Choroid plexus epithelial cell (primary cell): ENCODE measurements around the gene HOXB8.

Source experiments
- DNase-seq: peaks from one replicate; pipeline ENCODE4 v3.0.0-alpha.2; 2010; ENCODE audit warnings: low read depth
- H3K4me3 ChIP-seq: 2 replicates; pipeline ENCODE4 v1.5.1; 2011; ENCODE audit warnings: low read depth, mild to moderate bottlenecking, control low read depth, low read length, moderate library complexity
- TF ChIP-seq, protein P1 (sequence below): conservative IDR thresholded peaks from 2 replicates; pipeline ENCODE4 v1.5.1; 2011; ENCODE audit warnings: low read depth, mild to moderate bottlenecking, control low read depth, inconsistent platforms, low read length, moderate library complexity

The HOXB8 gene

DNA sequence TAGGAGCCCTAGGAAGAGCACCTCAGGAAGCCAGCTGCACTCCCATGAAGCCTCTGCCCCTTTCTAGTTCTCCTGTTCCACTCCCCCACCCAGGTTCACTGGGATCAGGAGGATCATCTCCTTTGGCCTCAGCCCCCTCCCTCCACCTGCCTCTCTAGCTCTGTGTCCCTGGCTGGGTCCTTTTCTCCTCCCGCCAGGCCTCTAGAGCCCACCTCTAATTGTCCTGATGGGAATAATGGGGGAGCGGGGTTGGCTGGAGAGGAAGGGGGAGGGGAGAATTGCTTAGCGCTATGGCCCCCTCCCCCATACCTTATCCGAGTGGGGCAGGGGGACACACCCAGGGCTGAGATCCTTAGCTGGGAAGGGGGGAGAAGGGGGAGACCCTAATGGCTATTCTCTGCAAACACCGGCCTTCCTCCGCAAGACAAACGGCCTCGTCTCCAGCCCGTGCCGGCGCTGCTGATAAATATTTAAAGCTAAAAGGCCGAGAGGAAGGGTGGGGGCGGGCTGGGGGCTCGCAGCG is 5.3 kb downstream of the HOXB8 start:
- H3K4me3 ChIP-seq: no peak overlapping the region
- TF ChIP-seq, protein P1, sequence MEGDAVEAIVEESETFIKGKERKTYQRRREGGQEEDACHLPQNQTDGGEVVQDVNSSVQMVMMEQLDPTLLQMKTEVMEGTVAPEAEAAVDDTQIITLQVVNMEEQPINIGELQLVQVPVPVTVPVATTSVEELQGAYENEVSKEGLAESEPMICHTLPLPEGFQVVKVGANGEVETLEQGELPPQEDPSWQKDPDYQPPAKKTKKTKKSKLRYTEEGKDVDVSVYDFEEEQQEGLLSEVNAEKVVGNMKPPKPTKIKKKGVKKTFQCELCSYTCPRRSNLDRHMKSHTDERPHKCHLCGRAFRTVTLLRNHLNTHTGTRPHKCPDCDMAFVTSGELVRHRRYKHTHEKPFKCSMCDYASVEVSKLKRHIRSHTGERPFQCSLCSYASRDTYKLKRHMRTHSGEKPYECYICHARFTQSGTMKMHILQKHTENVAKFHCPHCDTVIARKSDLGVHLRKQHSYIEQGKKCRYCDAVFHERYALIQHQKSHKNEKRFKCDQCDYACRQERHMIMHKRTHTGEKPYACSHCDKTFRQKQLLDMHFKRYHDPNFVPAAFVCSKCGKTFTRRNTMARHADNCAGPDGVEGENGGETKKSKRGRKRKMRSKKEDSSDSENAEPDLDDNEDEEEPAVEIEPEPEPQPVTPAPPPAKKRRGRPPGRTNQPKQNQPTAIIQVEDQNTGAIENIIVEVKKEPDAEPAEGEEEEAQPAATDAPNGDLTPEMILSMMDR: no peak
- DNase-seq: no peak

DNA sequence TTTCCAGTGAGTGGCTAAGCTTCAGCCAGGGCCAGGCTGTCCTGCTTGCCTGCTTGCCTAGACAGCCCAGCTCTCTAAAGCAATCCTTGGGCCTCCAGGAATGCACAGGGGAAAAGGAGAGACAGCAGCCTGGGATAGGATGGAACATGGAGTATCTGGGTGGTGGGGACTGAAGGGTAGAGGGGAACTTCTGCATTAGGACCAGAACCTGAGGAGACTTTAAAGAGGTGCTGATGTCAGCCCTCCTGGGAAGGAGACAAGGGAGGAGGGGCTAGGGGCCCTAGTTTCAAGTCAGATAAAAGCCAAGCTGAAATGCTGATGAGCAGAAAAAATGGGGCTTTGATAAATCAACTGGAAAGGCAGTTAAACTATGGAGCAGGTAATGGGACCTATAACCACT is 6.1 kb downstream of the HOXB8 start:
- no peak overlapping the region for H3K4me3 ChIP-seq
- no peak for DNase-seq
- TF ChIP-seq, protein P1: no peak

DNA sequence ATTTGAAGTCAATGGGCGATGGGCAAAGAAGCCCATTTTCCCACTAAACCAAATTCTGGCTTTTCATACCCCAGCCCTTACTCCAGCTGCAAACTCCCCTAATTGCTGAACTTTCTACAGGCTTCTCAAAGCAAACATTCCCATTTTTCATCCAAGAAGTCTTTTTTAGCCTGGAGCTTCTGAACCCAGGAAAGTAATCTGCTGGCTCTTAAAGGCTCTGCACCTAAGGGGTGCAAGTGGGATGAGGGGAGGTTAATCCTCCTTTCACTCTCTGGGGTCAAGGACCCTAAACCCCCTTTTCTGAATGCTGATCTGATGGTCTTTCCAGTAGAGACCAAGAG is 6.6 kb downstream of the HOXB8 start:
- TF ChIP-seq, protein P1: no peak
- H3K4me3 ChIP-seq: no peak overlapping the region
- DNase-seq: no peak

DNA sequence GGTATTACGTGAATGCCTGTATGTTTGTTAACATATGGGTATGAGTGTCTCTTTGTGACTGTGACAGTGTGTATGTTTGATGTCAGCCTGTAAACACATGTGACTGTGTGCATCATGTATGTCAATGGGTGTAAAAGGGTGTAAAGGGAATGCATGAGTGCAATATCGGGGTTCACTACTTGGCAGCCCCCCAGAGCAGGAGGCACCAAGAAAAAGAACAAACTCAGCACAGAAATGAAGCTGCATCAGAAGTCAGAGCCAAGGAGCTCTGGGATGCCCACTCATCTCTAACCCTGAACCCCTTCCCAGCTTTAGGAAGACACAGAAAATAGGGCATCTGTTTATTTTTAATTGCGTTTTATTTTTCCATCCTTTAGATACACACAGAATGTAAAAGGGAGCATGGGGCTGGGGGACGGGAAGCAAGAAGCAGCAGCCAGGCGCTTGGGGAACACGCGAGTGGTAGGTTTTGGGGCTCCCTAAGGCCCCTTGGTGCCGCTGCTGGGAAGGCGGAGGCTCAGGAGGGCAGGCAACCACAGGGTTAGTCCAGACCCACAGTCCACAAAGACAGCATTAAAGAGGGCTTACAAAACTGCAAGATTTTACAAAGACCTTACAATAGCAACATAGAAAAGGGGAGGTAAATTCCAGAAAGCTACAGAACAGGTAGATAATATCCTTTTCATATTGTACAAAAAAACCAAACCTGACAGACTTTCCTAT is 8.0 kb downstream of the HOXB8 start:
- no peak overlapping the region for H3K4me3 ChIP-seq
- no peak for DNase-seq
- TF ChIP-seq, protein P1: no peak

DNA sequence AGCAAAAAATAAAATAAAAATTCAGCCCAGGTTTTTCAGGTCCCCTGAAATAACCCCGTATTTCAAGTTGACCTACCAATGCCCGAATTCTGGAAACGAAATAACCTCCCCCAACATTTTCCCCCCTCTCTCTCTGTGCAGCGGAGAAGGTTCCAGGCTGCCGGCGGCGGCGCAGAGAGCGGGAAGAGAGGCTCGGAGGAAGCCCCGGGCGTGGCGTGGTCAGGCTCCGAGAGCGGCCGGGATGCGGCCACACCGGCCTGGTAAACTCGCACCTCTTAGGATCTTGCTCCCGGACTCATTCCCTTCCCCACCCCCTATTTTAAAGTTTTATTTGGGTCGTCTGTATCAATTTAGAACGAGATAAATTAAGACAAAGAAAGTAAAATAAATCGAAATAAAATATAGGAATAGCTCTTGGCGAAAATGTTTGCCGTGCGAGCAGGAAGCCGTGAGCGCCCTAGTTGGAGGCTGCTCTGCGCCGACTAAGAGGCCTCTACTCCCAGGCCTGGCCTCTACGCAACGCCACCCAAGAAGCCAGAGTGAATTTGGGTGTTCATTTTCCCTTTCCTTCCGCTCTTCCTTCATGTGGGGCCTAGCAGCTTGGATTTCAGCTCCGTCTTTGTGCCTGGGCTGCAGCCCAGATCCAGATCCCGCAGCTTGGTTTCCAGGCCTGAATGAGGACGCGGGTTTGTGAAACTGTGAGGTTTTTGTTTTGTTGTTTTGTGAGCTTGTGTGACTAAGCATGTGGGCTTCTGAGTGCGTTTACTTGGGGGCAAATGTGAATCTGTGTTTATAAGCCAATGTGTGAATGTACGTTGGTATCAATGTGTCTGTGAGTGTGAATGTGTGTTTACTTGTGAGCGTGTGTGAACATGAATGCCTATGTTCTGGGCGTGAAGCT is 8.9 kb downstream of the HOXB8 start:
- TF ChIP-seq, protein P1: no peak
- no peak overlapping the region for H3K4me3 ChIP-seq
- DNase-seq: no peak

DNA sequence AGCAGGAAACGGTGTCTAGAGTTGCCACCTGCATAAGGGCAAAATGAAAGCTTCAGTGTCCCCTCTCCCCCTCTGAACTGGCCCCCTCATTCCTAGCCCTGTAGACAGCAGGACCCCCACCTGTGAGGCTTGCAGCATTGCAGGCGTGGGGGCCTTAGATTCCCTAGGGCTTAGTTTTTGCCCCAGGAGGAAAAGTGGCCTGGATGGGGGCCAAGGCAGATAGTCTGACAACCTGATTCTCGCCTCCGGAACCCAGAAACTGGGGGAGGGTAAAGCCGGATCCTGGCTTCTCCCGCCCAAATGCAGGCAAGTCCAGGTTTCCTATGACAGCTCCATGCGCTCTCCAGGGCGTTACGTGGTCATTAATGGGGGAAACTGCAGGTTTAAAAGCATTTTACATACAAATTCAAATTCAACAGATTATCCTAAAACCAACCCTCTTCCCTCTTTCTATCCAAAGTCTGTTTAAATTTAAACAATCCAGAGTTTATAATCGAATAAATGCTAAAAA is 9.6 kb downstream of the HOXB8 start:
- H3K4me3 ChIP-seq: no peak overlapping the region
- no peak for DNase-seq
- TF ChIP-seq, protein P1: no peak
